ENCODE results near the gene TENM4.

TENM4 gene

DNA sequence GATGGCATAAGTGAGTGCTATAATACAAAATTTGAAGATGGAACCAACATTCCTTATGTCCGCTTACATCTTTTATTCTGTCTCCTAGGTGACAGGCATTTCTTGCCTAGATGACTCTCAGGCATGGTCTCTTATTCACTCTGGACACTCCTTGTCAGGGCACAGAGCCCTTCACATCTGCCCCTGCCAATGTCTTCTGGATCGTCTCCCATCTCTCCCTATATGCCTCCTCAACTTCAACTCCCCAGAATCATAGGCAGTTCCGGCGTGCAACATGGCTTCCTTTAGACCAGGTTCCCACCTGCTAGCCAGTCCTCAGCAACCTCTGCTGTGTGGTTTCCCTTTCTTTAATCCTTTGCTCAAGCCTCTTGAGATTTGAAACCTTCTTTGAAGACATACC is 300.9 kb downstream of the TENM4 start:
- no peak for DNase-seq

GRCh38 chr11:79129702-79130101 is 311.1 kb downstream of the TENM4 start:
- DNase-seq: no peak

DNA sequence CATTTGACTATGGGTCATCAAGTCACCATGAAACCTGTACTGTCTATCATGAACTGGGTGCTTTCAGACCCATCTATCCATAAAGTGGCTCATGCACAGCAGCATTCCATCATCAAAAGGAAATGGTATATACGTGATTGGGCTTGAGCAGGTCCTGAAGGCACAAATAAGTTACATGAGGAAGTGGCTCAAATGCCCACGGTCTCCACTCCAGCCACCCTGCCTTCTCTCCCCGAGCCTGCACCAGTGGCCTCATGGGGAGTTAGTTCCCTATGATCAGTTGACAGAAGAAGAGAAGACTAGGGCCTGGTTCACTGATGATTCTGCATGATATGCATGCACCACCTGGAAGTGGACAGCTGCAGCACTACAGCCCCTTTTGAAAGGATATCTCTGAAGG is 312.5 kb downstream of the TENM4 start:
- DNase-seq: no peak

DNA sequence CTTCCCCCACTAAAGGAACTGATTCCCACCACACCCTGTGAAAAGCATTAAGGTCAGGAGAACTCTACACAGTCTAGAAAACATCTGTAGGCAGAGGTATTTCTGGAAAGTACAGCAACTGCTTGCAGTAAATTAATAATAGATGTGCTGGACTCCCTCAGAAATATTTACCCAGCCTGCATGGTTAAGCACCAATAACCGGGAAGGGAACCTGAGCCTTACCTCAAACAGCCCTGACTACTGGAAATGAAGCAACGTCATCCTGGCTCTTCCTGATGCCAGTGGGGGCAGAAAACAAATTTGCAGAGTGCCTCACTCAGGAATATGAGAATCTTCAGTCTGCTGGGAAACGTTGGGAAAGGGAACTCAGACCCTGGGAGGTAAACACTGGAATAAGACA is 318.1 kb downstream of the TENM4 start:
- DNase-seq: no peak

DNA sequence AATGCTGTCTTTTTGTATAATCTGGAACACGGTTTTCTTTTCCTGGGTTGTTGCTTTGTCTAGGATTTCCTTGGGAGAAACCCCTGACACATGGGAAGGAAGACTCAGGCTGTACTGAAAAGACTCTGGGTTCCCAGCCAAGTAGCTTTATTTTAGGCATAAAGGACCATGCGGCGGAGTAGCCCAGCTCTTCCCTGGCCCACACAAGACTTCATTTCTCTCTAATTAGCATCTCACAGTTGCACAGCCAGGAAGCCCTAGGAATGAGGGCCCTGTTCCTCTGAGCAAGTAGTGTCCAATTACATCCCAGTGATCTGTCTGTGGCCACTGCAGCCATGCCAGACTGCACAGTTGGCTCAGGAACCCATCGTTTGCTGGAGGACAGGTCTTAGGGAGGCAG is 319.5 kb downstream of the TENM4 start:
- DNase-seq: peak in 6 of 56 donors; percentile 6 to 39 (median 22)

DNA sequence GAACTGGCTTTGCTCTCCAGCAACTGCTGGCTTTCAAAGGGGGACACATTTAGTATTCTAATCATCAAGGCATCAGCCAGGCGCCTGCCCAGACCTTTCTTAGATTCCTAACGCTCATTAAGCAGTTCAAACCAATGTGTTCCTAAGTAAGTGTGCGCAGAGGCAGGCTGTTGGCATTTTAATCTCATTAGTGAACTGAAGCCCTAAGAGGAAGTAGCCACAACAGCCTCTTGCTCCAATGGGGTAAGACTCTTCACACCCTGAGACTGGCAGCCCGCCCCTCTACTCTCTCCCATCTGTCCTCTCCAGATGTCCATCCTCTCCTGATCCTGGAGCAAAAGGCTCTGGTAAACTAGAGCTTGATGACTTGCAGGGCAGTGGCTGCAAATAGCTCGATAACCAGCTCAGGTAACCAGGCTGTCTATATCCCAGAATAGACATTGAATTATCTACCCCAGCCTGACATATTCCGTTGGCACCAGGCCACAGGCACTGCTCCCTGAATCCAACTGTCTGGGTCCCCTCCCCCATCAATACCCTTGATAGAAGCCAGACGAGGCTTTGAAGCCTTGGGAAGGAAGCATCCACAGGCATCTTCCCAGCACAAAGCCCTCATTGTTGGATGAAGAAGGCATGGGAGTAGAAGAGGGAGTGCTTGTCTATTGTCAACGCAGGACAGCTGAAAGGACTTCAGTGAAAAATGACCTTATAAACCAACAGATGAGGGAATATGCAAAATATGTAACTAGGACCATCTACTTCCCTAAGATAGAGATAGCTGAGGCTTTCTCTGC is 321.1 kb downstream of the TENM4 start:
- peak in 47 of 56 donors; percentile 5 to 78 (median 41) for DNase-seq

GRCh38 chr11:79117488-79117887 is 323.3 kb downstream of the TENM4 start:
- DNase-seq: no peak

- DNase-seq: no peak
Observed at GRCh38 chr11:79116600-79116999, 324.2 kb downstream of the TENM4 start.

DNA sequence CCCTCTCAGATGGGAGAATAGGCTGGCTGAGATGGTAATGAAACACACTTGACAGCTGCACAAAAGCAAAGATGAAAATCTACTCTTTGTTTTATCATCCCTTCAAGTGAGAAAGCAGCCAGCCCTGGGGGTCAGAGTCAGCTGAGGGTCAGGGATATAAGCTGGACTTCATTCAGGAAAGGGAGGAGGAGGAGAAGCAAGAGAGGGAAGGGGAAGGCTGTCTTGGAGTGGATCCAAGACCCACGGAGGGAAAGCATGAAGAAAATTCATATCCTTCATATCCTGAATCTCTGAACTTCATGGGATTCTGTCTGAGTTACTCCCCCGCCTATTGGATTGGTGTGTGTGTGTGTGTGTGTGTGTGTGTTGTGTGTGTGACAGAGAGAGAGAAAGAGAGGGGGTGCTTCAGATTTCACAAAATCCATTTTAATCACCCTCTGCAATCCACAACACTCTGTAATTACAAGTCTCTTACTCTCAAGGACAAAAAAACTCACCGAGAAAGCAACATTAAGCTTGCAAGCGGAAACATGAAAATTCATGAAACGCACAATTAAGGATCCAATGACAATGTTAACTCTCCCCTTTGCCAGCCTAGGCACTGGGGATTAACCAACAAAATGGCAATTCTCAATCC is 327.7 kb downstream of the TENM4 start:
- DNase-seq: no peak

DNA sequence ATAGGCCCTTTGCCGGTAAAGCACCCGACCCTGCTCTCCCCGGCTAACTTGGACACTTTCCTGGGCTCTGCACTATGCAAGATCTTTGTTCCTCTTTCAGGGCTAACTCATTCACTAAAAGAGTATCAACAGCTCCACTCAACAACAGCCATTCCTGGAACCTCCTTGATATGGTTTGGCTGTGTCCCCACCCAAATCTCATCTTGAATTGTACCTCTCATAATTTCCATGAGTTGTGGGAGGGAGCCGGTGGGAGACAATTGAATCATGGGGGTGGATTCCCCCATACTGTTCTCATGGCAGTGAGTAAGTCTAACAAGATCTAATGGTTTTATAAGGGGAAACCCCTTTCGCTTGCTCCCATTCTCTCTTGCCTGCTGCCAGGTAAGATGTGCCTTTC is 330.0 kb downstream of the TENM4 start:
- no peak for DNase-seq

DNA sequence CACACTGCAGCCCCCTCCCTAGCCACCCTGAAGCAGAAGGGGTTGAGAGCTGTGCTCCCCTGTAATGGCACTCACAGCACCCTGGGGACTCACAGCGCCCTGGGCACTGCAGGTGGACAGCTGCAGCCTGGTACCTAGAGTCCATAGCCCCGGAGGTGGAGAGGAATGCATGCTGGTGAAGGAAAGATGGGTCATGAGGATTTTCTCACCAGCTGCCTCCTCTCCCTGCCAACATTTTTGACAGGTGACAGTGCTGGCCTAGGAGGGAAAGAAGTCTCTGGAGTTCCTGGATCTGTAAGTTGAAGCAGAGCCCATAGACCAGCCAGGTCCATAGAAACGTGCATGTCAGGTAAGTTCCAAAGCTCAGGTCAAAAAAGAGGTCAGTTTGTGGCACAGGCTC is 330.5 kb downstream of the TENM4 start:
- DNase-seq: no peak

DNA sequence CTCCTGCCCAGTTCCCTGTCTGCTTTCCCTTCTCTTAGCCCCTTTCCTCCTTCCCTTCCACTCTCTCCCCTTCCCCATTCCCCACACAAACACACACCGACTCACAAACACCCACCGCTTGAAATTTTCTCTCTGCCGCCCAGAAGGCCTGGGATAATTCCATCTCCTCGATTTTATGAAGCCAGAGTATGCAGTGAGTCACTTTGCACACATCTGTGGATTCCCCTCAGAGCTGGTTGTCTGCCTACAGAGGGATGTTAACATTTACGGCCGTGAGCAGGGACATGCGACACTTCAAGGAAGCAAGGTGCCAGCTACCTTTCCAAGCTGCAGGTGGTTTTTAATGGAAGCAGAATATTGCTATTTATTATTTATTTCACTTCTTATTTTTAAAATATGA is 332.0 kb downstream of the TENM4 start:
- no peak for DNase-seq

GRCh38 chr11:79102840-79103239 is 338.0 kb downstream of the TENM4 start:
- no peak for DNase-seq

DNA sequence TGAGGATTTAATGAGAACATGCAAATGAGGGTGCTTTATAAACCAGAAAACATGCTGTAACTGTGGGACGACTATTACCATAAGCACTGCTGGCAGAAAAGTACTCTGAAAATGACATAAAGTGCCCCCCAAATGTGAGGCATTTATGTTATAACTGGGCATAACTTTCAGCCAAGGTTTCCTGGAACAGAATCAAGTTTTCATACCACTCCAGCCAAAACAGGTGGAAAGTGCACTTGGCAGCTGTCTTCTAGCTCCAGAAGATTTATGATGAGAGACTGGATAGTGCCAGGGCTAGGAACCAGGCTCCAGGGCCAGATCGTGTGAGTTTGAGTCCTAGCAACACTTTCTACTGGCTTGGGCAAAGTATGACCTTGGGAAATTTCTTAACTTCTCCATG is 339.2 kb downstream of the TENM4 start:
- DNase-seq: no peak

- DNase-seq: peak in 4 of 56 donors; percentile 7 to 15 (median 12)
Observed at GRCh38 chr11:79100093-79100910, 340.5 kb downstream of the TENM4 start.

- DNase-seq: no peak
Observed at GRCh38 chr11:79098146-79098545, 342.7 kb downstream of the TENM4 start.

- DNase-seq: no peak
Observed at GRCh38 chr11:79097246-79097875, 343.5 kb downstream of the TENM4 start.

GRCh38 chr11:79095424-79095823 is 345.4 kb downstream of the TENM4 start:
- no peak for DNase-seq

DNA sequence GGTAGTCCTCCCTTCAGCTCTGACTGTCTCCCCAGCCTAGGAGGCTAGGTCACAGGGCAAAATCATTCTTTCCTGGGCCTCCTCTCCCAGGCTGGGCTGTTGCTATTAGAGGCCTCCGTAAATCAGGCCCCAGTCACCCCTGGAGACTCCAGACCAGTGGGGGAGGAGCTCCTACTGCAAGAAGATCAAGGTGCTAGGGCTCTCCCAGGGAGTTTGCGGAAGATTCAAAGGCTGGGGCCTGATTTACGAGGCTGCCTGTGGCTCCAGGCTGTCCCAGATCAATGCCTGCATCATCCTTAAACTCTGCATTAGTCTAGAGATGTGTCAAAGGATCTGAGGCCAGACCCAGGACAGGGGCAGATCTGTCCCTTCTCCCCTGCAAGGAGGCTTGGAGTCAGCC is 346.2 kb downstream of the TENM4 start:
- DNase-seq: no peak

DNA sequence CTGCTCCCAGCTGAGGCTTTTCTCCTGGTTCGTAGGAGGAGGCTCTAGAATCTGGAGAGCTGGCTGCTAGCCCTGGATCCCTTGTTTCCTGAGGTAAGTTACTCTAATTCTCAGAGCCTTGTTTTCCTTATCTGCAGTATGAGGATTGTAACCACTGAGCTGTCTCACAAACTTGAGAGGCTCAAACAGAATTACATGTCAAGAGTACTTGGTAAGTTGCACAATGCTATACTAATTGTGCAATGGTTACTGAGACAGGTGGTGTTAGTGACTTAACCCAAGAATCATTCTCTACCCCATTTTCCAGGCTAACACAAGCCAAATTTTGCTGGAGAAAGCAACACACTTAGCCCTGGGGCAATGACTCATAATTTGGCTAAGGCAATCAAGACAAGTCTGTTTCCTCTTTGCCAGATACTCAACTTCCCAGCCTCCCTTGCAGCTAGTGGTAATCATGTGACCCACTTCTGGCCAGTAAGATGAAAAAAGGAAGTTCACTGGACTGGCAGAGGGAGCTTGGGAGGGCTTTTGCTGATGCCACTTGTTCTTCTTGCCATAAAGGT is 348.0 kb downstream of the TENM4 start:
- DNase-seq: no peak

DNA sequence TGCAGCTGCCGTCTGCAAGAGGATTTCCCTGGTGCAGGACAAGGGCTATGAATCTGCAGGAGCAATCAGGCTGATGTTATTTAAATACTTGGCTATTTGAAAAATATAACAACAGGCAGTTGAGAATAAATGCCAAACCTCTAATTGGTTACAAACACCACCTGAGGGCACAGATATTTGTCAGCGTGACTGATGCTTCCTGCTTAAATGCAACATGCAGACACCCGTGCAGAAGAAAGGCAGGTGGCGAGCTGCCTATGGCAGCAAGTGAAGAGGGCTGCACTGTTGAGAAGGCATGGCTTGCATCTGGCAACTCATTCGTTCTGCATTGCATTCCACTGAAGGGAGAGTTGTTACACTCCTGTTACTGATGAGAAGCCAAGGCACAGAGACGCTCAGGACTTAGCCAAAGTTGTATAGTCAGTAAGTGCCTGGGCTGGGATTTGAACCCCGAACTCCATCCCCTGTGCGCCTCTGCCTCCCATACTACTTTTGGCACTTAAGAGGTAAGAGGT is 350.6 kb downstream of the TENM4 start:
- no peak for DNase-seq

All from amygdala (tissue), 56 donors.